ENCODE measurements around the gene NT5DC4. TPM values are rescaled to one million over a fixed set of nuclear protein-coding genes. Genes with fewer than 3 reads are reported as not detected.

The NT5DC4 gene
- total and polyA plus RNA-seq, 2 experiments from 2014 or later, result 0.79 to 2.7 TPM

DNA sequence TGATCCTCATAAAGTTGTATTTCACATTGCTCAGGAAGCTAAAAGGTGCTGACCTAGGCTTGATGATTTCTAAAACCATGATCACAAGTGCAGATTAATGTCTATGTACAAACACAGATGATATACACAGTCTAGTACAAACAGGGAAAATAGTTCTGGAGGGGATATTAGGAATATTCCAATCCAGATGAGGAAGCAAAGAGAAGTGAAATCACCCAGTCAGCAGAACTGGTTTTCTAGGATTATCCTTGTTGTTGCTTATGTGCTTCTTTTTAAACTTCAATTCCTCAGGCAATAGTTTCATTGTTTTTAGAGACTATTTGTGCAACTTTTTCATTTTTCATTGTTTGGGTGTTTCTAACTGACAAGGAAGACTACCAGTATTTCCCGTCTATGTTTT lies 58.8 kb downstream of the NT5DC4 start:
- TF ChIP-seq EZH2 (IDR thresholded peaks at IDR 0.05; ENCODE audit: borderline replicate concordance), result no peak
- TF ChIP-seq, protein P1, sequence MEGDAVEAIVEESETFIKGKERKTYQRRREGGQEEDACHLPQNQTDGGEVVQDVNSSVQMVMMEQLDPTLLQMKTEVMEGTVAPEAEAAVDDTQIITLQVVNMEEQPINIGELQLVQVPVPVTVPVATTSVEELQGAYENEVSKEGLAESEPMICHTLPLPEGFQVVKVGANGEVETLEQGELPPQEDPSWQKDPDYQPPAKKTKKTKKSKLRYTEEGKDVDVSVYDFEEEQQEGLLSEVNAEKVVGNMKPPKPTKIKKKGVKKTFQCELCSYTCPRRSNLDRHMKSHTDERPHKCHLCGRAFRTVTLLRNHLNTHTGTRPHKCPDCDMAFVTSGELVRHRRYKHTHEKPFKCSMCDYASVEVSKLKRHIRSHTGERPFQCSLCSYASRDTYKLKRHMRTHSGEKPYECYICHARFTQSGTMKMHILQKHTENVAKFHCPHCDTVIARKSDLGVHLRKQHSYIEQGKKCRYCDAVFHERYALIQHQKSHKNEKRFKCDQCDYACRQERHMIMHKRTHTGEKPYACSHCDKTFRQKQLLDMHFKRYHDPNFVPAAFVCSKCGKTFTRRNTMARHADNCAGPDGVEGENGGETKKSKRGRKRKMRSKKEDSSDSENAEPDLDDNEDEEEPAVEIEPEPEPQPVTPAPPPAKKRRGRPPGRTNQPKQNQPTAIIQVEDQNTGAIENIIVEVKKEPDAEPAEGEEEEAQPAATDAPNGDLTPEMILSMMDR (IDR thresholded peaks at IDR 0.05; ENCODE audit: poor library complexity), result no peak
- no peak for TF ChIP-seq EZH2phosphoT487 (IDR thresholded peaks at IDR 0.05; ENCODE audit: low read depth, severe bottlenecking, unreplicated experiment)
- Histone ChIP-seq H3K4me2 (no peak overlapping the region), H3K9me3 (ENCODE audit: low read depth) (no peaks in the 10 kb centered on the region), H3K79me2 (no peaks in the 10 kb centered on the region), H3K27me3 (no peaks in the 10 kb centered on the region), H4K20me1 (ENCODE audit: insufficient read depth, poor library complexity, severe bottlenecking) (no peaks in the 10 kb centered on the region), H3K36me3 (replicated peaks; ENCODE audit: insufficient read depth, low read depth) (no peaks in the 10 kb centered on the region), H2AFZ (no peak overlapping the region), H3K9me2 (replicated peaks; ENCODE audit: insufficient read depth) (no peaks in the 10 kb centered on the region), H3K27ac (no peak overlapping the region), H3K4me3 (no peak overlapping the region), H3K4me1 (ENCODE audit: insufficient read depth) (no peaks in the 10 kb centered on the region)
- WGBS (ENCODE audit: low lambda C conversion rate, missing lambda C conversion rate), result 96% methylated on average over 1 of the region's 1 CpG
- DNase-seq (ENCODE audit: low spot score), result no peak

DNA sequence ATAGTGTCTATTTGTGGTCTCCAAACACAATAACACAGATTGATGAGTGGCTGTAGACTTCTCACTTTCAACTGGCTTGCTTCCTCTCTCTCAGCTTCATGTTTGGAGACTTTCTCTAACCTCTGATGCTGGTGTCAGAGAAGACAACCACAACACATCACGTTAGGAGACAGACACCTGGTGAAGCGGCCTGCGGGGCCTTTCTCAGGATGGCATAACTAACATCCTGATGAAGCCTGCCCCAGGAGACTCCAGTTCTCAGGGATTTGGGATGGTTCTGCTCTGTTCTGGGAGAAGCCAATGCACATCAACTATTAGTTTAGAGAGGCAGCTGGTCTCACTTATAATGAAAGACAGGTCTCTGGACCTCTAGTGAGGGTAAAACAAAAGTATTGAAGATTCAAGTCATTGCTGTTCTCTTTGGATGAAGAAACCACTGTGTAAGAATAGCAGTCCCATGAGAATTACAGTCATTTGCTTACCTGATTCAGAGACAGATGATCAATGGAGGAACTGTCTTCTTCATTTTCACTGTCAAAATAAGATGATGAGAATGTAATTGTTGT lies 61.5 kb downstream of the NT5DC4 start:
- Histone ChIP-seq H3K4me3 (no peak overlapping the region), H3K4me2 (no peak overlapping the region), H3K4me1 (ENCODE audit: insufficient read depth) (no peaks in the 10 kb centered on the region), H3K36me3 (replicated peaks; ENCODE audit: insufficient read depth, low read depth) (no peaks in the 10 kb centered on the region), H4K20me1 (ENCODE audit: insufficient read depth, poor library complexity, severe bottlenecking) (no peaks in the 10 kb centered on the region), H3K9me3 (ENCODE audit: low read depth) (no peaks in the 10 kb centered on the region), H3K27me3 (no peaks in the 10 kb centered on the region), H3K79me2 (no peaks in the 10 kb centered on the region), H3K27ac (no peak overlapping the region), H2AFZ (no peak overlapping the region), H3K9me2 (replicated peaks; ENCODE audit: insufficient read depth) (no peaks in the 10 kb centered on the region)
- DNase-seq (ENCODE audit: low spot score), result no peak
- TF ChIP-seq EZH2 (IDR thresholded peaks at IDR 0.05; ENCODE audit: borderline replicate concordance), result no peak
- TF ChIP-seq, protein P1 (IDR thresholded peaks at IDR 0.05; ENCODE audit: poor library complexity), result no peak
- no peak for TF ChIP-seq EZH2phosphoT487 (IDR thresholded peaks at IDR 0.05; ENCODE audit: low read depth, severe bottlenecking, unreplicated experiment)
- 81% methylated on average over 3 of the region's 3 CpGs for WGBS (ENCODE audit: low lambda C conversion rate, missing lambda C conversion rate)

DNA sequence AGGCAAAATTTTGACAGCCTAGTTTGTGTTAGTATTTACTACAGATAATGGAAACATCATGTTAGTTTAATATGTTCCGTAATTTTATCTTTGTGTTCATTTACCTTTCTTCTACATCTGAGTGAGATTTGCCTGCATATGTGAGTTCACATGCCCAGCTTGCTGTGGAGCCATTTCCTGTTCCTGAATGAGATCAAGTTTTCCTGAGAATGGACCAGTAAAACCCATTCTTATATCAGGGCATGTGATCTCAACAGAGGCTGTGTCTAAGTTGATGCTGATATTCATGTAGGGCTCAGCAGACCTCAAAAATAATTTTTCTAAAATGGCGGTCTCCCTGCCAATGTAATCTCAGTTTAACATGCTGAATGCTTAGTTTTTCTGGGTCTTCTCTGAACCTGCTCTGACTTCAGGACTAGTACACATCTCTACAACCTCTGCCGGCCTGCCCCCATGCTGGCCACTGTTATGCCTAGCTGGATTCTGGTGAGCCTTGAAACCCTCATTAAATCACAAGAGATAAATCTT lies 62.4 kb downstream of the NT5DC4 start:
- TF ChIP-seq, protein P1 (IDR thresholded peaks at IDR 0.05; ENCODE audit: poor library complexity), result no peak
- no peak for TF ChIP-seq EZH2 (IDR thresholded peaks at IDR 0.05; ENCODE audit: borderline replicate concordance)
- TF ChIP-seq EZH2phosphoT487 (IDR thresholded peaks at IDR 0.05; ENCODE audit: low read depth, severe bottlenecking, unreplicated experiment), result no peak
- Histone ChIP-seq H4K20me1 (ENCODE audit: insufficient read depth, poor library complexity, severe bottlenecking) (no peaks in the 10 kb centered on the region), H3K9me2 (replicated peaks; ENCODE audit: insufficient read depth) (no peaks in the 10 kb centered on the region), H3K27ac (no peak overlapping the region), H3K79me2 (no peaks in the 10 kb centered on the region), H2AFZ (no peak overlapping the region), H3K9me3 (ENCODE audit: low read depth) (no peaks in the 10 kb centered on the region), H3K4me1 (ENCODE audit: insufficient read depth) (no peaks in the 10 kb centered on the region), H3K4me3 (no peak overlapping the region), H3K36me3 (replicated peaks; ENCODE audit: insufficient read depth, low read depth) (no peaks in the 10 kb centered on the region), H3K4me2 (peak overlapping the region; percentile 65), H3K27me3 (no peaks in the 10 kb centered on the region)
- 93% methylated on average over 3 of the region's 3 CpGs for WGBS (ENCODE audit: low lambda C conversion rate, missing lambda C conversion rate)
- no peak for DNase-seq (ENCODE audit: low spot score)
